A549 treated with DMSO at 1 μM for 4 hours (cell line): ENCODE results near the gene TANK. TPM values are rescaled to one million over a fixed set of nuclear protein-coding genes. Genes with fewer than 3 reads are reported as not detected.

Source experiments
- total RNA-seq: library from RNA; stranded (reverse); fragments of 200-300 nt; extraction: Qiagen RNA extraction; gene quantifications from 5 replicates; pipeline ENCODE4 v1.2.3, GENCODE V29; 2022; ENCODE audit warnings: low read depth

The TANK gene, protein sequence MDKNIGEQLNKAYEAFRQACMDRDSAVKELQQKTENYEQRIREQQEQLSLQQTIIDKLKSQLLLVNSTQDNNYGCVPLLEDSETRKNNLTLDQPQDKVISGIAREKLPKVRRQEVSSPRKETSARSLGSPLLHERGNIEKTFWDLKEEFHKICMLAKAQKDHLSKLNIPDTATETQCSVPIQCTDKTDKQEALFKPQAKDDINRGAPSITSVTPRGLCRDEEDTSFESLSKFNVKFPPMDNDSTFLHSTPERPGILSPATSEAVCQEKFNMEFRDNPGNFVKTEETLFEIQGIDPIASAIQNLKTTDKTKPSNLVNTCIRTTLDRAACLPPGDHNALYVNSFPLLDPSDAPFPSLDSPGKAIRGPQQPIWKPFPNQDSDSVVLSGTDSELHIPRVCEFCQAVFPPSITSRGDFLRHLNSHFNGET
- total RNA-seq, result 32.0 to 52.6 TPM (median 43.5 TPM) in 5 replicates

GRCh38 chr2:161160226-161161073, at the start of gene TANK:
TSS of gene TANK (plus strand) at chr2:161160428. CDS start at chr2:161179663, 19,235 bp downstream.

Other genes with a start within 250 kb of the TANK start
- 105 to 115 TPM (median 109 TPM) in 5 replicates for gene PSMD14, start 148.0 kb downstream of the TANK start, total RNA-seq